ENCODE data around the gene ZC2HC1C.

DNA sequence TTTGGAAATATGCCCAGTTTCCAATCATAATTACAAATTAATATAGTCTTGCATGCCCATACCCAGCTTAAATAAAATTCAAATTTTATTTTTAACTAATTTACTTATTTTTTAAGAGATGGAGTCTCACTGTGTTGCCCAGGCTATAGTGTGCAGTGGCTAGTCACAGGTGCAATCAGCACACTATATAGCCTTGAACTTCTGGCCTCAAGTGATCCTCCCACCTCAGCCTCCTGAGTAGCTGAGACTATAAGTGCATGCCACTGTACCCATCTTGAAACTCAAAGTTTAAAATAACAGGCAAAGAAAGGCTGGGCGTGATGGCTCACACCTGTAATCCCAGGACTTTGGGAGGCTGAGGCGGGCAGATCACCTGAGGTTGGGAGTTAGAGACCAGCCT lies 28.5 kb upstream of the ZC2HC1C start:
- TF ChIP-seq, protein P1, sequence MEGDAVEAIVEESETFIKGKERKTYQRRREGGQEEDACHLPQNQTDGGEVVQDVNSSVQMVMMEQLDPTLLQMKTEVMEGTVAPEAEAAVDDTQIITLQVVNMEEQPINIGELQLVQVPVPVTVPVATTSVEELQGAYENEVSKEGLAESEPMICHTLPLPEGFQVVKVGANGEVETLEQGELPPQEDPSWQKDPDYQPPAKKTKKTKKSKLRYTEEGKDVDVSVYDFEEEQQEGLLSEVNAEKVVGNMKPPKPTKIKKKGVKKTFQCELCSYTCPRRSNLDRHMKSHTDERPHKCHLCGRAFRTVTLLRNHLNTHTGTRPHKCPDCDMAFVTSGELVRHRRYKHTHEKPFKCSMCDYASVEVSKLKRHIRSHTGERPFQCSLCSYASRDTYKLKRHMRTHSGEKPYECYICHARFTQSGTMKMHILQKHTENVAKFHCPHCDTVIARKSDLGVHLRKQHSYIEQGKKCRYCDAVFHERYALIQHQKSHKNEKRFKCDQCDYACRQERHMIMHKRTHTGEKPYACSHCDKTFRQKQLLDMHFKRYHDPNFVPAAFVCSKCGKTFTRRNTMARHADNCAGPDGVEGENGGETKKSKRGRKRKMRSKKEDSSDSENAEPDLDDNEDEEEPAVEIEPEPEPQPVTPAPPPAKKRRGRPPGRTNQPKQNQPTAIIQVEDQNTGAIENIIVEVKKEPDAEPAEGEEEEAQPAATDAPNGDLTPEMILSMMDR (IDR thresholded peaks at IDR 0.05) = no peak
- TF ChIP-seq POLR2A (IDR thresholded peaks at IDR 0.05) = no peak

All from uterus (tissue), 2 donors.